Hepatocyte (in vitro differentiated cells): ENCODE data around the gene BAZ1A. TPM values are rescaled to one million over a fixed set of nuclear protein-coding genes. Genes with fewer than 3 reads are reported as not detected.

ENCODE experiments used
- DNase-seq: peaks from one replicate; pipeline ENCODE4 v3.0.0-alpha.2; 2016; ENCODE audit warnings: low spot score
- H2AFZ ChIP-seq: fragments of 200-600 bp; sonication (generic); 2 replicates; pipeline ENCODE4 v1.6.0; 2016; ENCODE audit warnings: antibody characterized with exemption, mild to moderate bottlenecking
- H3K27ac ChIP-seq: fragments of 200-600 bp; sonication (generic); 2 replicates; pipeline ENCODE4 v1.5.1; 2016; ENCODE audit warnings: mild to moderate bottlenecking
- H3K27me3 ChIP-seq: fragments of 200-600 bp; sonication (generic); 2 replicates; pipeline ENCODE4 v1.6.1; 2016
- H3K36me3 ChIP-seq: fragments of 200-600 bp; sonication (generic); replicated peaks from 2 replicates; pipeline ENCODE4 v1.5.1; 2016; ENCODE audit warnings: low read depth; ENCODE audit not compliant: insufficient read depth
- H3K4me1 ChIP-seq: fragments of 200-600 bp; sonication (generic); 2 replicates; pipeline ENCODE4 v1.5.1; 2016; ENCODE audit warnings: mild to moderate bottlenecking, moderate library complexity; ENCODE audit not compliant: insufficient read depth
- H3K4me2 ChIP-seq: fragments of 200-600 bp; sonication (generic); 2 replicates; pipeline ENCODE4 v1.6.0; 2016
- H3K4me3 ChIP-seq: fragments of 200-600 bp; sonication (generic); 2 replicates; pipeline ENCODE4 v1.5.1; 2016; ENCODE audit warnings: mild to moderate bottlenecking
- H3K79me2 ChIP-seq: fragments of 200-600 bp; sonication (generic); 2 replicates; pipeline ENCODE4 v1.6.0; 2017; ENCODE audit warnings: mild to moderate bottlenecking
- H3K9me2 ChIP-seq: fragments of 200-600 bp; sonication (generic); replicated peaks from 2 replicates; pipeline ENCODE4 v1.6.0; 2017; ENCODE audit warnings: mild to moderate bottlenecking; ENCODE audit not compliant: insufficient read depth
- H3K9me3 ChIP-seq: fragments of 200-600 bp; sonication (generic); 2 replicates; pipeline ENCODE4 v1.5.1; 2016; ENCODE audit warnings: low read depth, mild to moderate bottlenecking
- H4K20me1 ChIP-seq: fragments of 200-600 bp; sonication (generic); 2 replicates; pipeline ENCODE4 v1.6.0; 2016; ENCODE audit warnings: mild to moderate bottlenecking; ENCODE audit not compliant: insufficient read depth, poor library complexity, severe bottlenecking
- EZH2 ChIP-seq: fragments of 200-600 bp; sonication (generic); IDR thresholded peaks from 2 replicates; pipeline ENCODE4 v1.6.1; 2016; ENCODE audit warnings: antibody characterized with exemption, mild to moderate bottlenecking, borderline replicate concordance
- EZH2phosphoT487 ChIP-seq: fragments of 200-600 bp; sonication (generic); IDR thresholded peaks from one replicate; pipeline ENCODE4 v1.6.1; 2018; ENCODE audit warnings: antibody characterized with exemption, mild to moderate bottlenecking, low read depth, moderate library complexity; ENCODE audit not compliant: unreplicated experiment, severe bottlenecking
- WGBS: methylation state at CpG from one replicate; pipeline ENCODE4 v1.1.6; 2016; ENCODE audit warnings: low lambda C conversion rate; ENCODE audit errors: missing lambda C conversion rate; 5-methylcytosine and 5-hydroxymethylcytosine counted together
- polyA plus RNA-seq: library from polyadenylated mRNA; unstranded; fragments of >200 nt; fragmentation: Nextera tagmentation; extraction: Ambion mirVana; gene quantifications from 2 replicates; pipeline ENCODE4 v1.2.1, GENCODE V29; 2016
- total RNA-seq: library from RNA; depleted of rRNA; stranded (reverse); fragments of >200 nt; gene quantifications from 2 replicates; pipeline ENCODE4 v1.2.3, GENCODE V29; 2014
- TF ChIP-seq, protein P1 (sequence below): fragments of 200-600 bp; sonication (generic); IDR thresholded peaks from 2 replicates; pipeline ENCODE4 v1.5.1; 2016; ENCODE audit warnings: antibody characterized with exemption, mild to moderate bottlenecking; ENCODE audit not compliant: poor library complexity

Gene BAZ1A
- total and polyA plus RNA-seq, 2 experiments from 2014 or later, result 20.9 to 24.7 TPM

DNA sequence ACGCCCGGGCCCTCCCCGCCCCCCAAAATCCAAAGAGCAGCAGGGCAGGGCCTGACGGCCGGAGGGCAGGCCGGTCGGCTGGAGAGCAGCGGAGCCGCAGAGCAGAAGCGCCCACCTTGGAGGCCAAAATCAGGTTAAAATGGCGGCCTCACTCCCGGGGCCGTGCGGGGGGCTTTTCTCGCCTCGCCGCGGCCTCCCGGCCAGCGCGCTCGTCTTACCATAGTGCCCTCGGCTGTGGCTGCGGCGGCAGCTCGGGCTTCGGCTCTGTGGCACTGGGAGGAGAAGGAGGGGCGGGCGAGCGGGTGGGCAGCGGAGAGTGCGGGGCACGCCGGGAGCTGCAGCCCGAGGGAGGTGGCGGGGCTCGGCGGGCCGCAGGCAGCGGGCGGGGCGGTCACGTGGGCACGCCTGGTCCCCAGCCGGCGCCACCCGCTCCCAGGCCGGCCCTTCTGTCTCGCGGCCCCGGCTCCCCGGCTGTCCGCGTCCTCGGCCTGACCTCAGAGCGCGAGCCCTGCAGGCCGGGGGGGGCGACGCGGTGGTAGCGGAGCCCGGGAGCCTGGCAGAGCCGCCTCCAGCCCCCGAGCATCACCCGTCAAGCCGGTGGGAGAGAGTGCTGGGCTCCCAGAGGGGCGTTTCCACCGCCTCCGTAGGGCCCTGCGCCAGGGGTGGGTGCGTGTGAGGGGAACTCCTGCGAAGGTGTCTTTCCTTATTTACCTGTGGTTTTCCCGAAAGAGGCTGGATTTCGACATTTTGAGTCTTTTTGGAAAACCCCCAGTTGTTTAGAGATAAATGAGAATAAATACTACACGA, 160.6 kb downstream of the BAZ1A start, which contains the start of gene CFL2:
TSS of gene CFL2 (minus strand) at position 274 of the 807 bp plus-strand sequence. CDS start at position 221, 53 bp downstream.
- Histone ChIP-seq H3K9me2 (no peaks in the 10 kb centered on the region), H3K36me3 (no peaks in the 10 kb centered on the region), H3K4me2 (peak within 1 kb of the TSS; percentile 75), H3K79me2 (peaks cover 21% of the 10 kb centered on the region), H3K9me3 (no peaks in the 10 kb centered on the region), H3K4me1 (peaks cover 9% of the 10 kb centered on the region), H2AFZ (peak within 1 kb of the TSS; percentile 72), H3K27ac (peak within 1 kb of the TSS; percentile 98), H3K27me3 (no peaks in the 10 kb centered on the region), H3K4me3 (peak within 1 kb of the TSS; percentile 95), H4K20me1 (no peaks in the 10 kb centered on the region)
- 2% methylated on average over 44 of the region's 76 CpGs for WGBS
- TF ChIP-seq EZH2phosphoT487 (no peak), EZH2 (no peak)
- TF ChIP-seq, protein P1, sequence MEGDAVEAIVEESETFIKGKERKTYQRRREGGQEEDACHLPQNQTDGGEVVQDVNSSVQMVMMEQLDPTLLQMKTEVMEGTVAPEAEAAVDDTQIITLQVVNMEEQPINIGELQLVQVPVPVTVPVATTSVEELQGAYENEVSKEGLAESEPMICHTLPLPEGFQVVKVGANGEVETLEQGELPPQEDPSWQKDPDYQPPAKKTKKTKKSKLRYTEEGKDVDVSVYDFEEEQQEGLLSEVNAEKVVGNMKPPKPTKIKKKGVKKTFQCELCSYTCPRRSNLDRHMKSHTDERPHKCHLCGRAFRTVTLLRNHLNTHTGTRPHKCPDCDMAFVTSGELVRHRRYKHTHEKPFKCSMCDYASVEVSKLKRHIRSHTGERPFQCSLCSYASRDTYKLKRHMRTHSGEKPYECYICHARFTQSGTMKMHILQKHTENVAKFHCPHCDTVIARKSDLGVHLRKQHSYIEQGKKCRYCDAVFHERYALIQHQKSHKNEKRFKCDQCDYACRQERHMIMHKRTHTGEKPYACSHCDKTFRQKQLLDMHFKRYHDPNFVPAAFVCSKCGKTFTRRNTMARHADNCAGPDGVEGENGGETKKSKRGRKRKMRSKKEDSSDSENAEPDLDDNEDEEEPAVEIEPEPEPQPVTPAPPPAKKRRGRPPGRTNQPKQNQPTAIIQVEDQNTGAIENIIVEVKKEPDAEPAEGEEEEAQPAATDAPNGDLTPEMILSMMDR, result no peak
- peak; percentile 94 for DNase-seq

DNA sequence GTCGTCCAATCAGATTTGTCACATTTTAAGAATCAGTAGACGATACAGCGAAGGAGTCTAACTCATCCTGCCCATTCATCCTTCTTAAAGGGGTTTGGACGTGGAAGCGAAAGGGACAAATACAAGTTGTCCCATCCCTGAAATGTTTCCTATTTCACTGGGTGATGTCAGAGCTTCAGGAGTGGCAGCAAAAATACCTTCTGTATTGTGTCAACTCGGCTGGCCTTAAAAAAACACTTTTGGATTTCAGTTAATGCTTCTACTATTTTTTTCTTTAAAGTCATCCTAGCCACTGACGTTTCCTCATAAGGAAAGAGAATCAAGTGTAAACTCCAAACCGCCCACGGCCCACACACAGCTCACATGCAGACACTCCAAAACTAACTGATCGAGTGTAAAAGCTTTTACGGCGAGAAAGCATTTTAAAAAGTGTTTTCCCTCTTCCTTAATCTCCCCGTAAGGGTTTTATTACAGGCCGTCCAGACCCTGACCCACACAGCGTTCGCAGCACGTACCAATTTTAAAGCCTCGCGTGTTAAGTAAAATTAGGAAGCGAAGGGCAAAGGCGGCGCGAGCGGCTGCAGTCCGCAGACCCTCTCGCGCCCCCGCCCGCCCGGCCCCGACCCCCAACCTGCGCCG, 161.4 kb downstream of the BAZ1A start:
- Histone ChIP-seq H4K20me1 (no peaks in the 10 kb centered on the region), H3K36me3 (no peaks in the 10 kb centered on the region), H3K9me2 (no peaks in the 10 kb centered on the region), H3K4me3 (peak overlapping the region; percentile 95), H3K79me2 (peaks cover 21% of the 10 kb centered on the region), H3K27ac (peak overlapping the region; percentile 98), H2AFZ (peak overlapping the region; percentile 72), H3K9me3 (no peaks in the 10 kb centered on the region), H3K27me3 (no peaks in the 10 kb centered on the region), H3K4me2 (peak overlapping the region; percentile 75), H3K4me1 (peaks cover 9% of the 10 kb centered on the region)
- WGBS, result 3% methylated on average over 33 of the region's 33 CpGs
- TF ChIP-seq EZH2phosphoT487 (no peak), EZH2 (no peak)
- TF ChIP-seq, protein P1, result no peak
- peak; percentile 69 for DNase-seq

DNA sequence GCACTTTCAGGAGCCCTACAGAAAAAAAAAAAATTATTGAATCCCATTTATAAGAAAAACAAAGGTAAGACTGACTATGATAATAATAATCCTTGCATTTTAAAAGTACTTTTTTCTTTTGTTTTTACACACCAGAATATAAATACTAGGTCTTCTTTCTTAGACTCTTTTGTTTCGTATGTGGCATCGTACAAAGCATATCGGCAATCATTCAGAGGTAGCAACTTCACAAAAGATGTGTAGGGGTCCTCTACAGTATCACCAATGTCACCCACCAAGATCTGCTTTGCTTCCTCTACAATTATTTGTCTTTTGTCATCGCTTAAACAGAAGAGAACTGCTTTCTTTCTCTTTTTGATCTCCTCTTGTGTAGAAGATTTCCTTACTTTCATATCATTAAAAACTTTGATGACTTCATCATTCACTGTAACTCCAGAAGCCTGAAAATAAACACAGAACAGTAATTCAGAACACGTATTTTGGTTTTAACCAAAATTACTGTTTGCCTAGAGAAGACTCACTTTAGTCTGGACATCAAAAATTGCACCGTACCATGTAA, 162.0 kb downstream of the BAZ1A start:
- Histone ChIP-seq H3K4me3 (peak overlapping the region; percentile 95), H3K9me3 (no peaks in the 10 kb centered on the region), H2AFZ (peak overlapping the region; percentile 72), H4K20me1 (no peaks in the 10 kb centered on the region), H3K9me2 (no peaks in the 10 kb centered on the region), H3K27ac (peak overlapping the region; percentile 98), H3K79me2 (peaks cover 21% of the 10 kb centered on the region), H3K4me2 (peak overlapping the region; percentile 75), H3K27me3 (no peaks in the 10 kb centered on the region), H3K36me3 (no peaks in the 10 kb centered on the region), H3K4me1 (peaks cover 9% of the 10 kb centered on the region)
- TF ChIP-seq EZH2phosphoT487 (no peak), EZH2 (no peak)
- TF ChIP-seq, protein P1, result no peak
- 64% methylated on average over 6 of the region's 6 CpGs for WGBS
- DNase-seq, result no peak
